Brain microvascular endothelial cell (primary cell): Measurements from ENCODE around the gene NCOA5.

Experiments used
- DNase-seq: peaks from one replicate; pipeline ENCODE4 v3.0.0-alpha.2; 2020
- H3K27ac ChIP-seq: fragments of 250-450 bp; sonication (Bioruptor Pico); 2 replicates; pipeline ENCODE4 v1.5.1; 2020; ENCODE audit warnings: mild to moderate bottlenecking, moderate library complexity
- H3K27me3 ChIP-seq: fragments of 250-450 bp; sonication (Bioruptor Pico); replicated peaks from 2 replicates; pipeline ENCODE4 v1.5.1; 2020; ENCODE audit warnings: mild to moderate bottlenecking
- H3K36me3 ChIP-seq: fragments of 250-450 bp; sonication (Bioruptor Pico); replicated peaks from 2 replicates; pipeline ENCODE4 v1.5.1; 2020; ENCODE audit warnings: mild to moderate bottlenecking
- H3K4me3 ChIP-seq: 2 replicates; pipeline ENCODE4 v1.5.1; 2011; ENCODE audit warnings: low read depth, mild to moderate bottlenecking, control low read depth, low read length, moderate library complexity
- CTCF ChIP-seq: IDR thresholded peaks from 2 replicates; pipeline ENCODE4 v1.5.1; 2011; ENCODE audit warnings: low read depth, mild to moderate bottlenecking, moderate library complexity, low read length, control low read depth, inconsistent platforms; ENCODE audit errors: missing control alignments
- in situ Hi-C: cut with HindIII; loops from 2 replicates; pipeline ENCODE4 v1.10.0; 2017; ENCODE audit warnings: low sequenced_read_pairs, low pct_ligation_motif_present

The NCOA5 gene

GRCh38 chr20:46133886-46134654 is 44.3 kb upstream of the NCOA5 start:
- TF ChIP-seq CTCF, result no peak
- Histone ChIP-seq H3K36me3 (no peaks in the 10 kb centered on the region), H3K4me3 (no peak overlapping the region), H3K27me3 (peaks cover 28% of the 10 kb centered on the region), H3K27ac (no peak overlapping the region)
- in situ Hi-C loops, result no loop called here
- no peak for DNase-seq

- Histone ChIP-seq H3K36me3 (no peaks in the 10 kb centered on the region), H3K27ac (no peak overlapping the region), H3K4me3 (no peak overlapping the region), H3K27me3 (peaks cover 30% of the 10 kb centered on the region)
- peak; percentile 90 for TF ChIP-seq CTCF
- DNase-seq, result peak; percentile 41
- in situ Hi-C loops, result no loop called here
Observed at GRCh38 chr20:46132705-46133120, 43.0 kb upstream of the NCOA5 start.

- no peak overlapping the region for H3K4me3 ChIP-seq
- no peak for TF ChIP-seq CTCF
- in situ Hi-C loops, result no loop called here
- no peak overlapping the region for H3K27ac ChIP-seq
- DNase-seq, result no peak
- peaks cover 30% of the 10 kb centered on the region for H3K27me3 ChIP-seq
- no peaks in the 10 kb centered on the region for H3K36me3 ChIP-seq
Observed at GRCh38 chr20:46131396-46131795, 41.6 kb upstream of the NCOA5 start.

GRCh38 chr20:46130534-46130933 is 40.8 kb upstream of the NCOA5 start:
- peaks cover 30% of the 10 kb centered on the region for H3K27me3 ChIP-seq
- no peak overlapping the region for H3K4me3 ChIP-seq
- DNase-seq, result no peak
- in situ Hi-C loops, result no loop called here
- no peak for TF ChIP-seq CTCF
- no peak overlapping the region for H3K27ac ChIP-seq
- no peaks in the 10 kb centered on the region for H3K36me3 ChIP-seq

GRCh38 chr20:46129955-46130481 is 40.3 kb upstream of the NCOA5 start:
- in situ Hi-C loops, result no loop called here
- Histone ChIP-seq H3K27me3 (peaks cover 28% of the 10 kb centered on the region), H3K27ac (no peak overlapping the region), H3K36me3 (no peaks in the 10 kb centered on the region), H3K4me3 (no peak overlapping the region)
- no peak for DNase-seq
- no peak for TF ChIP-seq CTCF
